ENCODE data around the gene ZBTB5. TPM values are rescaled to one million over a fixed set of nuclear protein-coding genes. Genes with fewer than 3 reads are reported as not detected.
"Not testable (repeated sequence)": the region's sequence is repeated elsewhere in the genome, so short reads cannot be mapped to it uniquely, and the experiment has no call there.

The ZBTB5 gene
- total and polyA plus RNA-seq, 4 donors = 16.2 to 20.8 (median 20.0) TPM

DNA sequence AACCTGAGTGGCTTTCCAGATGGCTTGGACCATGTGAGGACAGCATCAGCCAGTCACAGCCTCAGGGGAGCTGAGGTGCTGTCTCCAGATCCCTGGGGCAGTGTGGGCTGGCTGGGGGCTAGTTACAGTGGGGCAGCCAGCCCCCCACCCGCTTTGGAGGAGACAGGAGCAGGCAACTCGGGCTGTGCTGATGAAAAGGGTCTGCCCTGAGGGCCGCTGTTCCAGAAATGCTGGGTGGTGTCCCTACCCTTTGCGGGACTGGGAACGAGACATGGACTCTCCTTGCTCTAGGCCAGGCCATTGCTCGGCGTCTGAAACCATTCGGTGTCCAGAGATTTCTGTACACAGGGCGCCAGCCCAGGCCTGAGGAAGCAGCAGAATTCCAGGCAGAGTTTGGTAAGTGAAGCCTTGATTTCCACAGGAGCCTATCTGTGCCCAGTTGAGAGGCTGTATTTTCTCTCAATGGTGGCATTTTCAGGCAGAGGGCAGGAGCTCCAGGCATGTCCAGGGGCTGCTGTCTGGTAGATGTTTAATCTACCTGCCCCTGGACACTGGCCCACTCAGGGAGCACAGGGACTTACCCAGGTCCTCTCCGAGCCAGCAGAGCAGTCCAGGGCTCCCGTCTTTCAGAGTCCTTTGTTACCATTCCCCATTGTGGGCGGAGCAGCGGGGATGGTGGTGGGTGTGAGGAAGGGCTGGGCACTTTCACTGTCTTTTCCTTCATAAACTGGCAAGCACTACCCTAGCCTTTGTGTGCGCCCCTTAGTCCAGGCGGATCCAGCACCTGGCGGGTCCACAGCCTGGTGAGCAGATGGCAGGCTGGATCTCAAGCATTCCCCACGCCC, 35.6 kb downstream of the ZBTB5 start:
- Histone ChIP-seq H3K4me1 (ENCODE audit: control insufficient read depth, insufficient read depth, low read length) (peaks cover 50% of the 10 kb centered on the region), H3K36me3 (ENCODE audit: control insufficient read depth, insufficient read depth, low read length) (peaks cover 76% of the 10 kb centered on the region)
- WGBS (ENCODE audit: insufficient coverage) = 91% methylated on average over 13 of the region's 17 CpGs

DNA sequence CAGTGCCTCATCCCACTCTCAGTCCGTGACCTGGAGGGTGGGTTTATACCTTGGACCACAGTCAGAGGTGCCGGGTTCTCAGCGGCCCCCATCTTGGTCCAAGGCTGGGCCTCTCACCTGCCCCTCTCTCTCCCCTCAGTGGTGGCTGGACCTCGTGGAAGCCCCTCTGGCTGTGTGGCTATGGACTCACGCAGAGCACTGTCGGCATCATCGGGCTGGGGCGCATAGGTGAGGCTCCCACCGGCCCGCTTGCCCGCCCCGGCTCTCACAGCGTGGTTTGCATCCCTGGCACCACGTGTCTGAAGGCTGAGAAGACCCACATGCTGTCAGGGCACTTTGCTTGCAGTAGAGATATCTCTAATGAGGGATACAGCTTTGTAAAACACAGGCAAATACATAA, 36.9 kb downstream of the ZBTB5 start:
- peaks cover 52% of the 10 kb centered on the region for H3K4me1 ChIP-seq (ENCODE audit: control insufficient read depth, insufficient read depth, low read length)
- H3K9me3 ChIP-seq (ENCODE audit: control insufficient read depth, insufficient read depth, low read length) = no peaks in the 10 kb centered on the region
- no peak overlapping the region for H3K27ac ChIP-seq (ENCODE audit: low read depth, low read length)
- 97% methylated on average over 8 of the region's 14 CpGs for WGBS (ENCODE audit: insufficient coverage)
- no peaks in the 10 kb centered on the region for H3K27me3 ChIP-seq (ENCODE audit: control insufficient read depth, insufficient read depth, low read length)
- H3K36me3 ChIP-seq (ENCODE audit: control insufficient read depth, insufficient read depth, low read length) = peaks cover 81% of the 10 kb centered on the region
- DNase-seq (ENCODE audit: low read depth in 4 of 6, low spot score in 6 of 6) = no peak
- H3K4me3 ChIP-seq (ENCODE audit: low read depth, low read length) = no peak overlapping the region

More for the DNA sequence above, 35.6 kb downstream of the ZBTB5 start:
- H3K27ac ChIP-seq (ENCODE audit: low read depth, low read length) = no peak overlapping the region
- H3K9me3 ChIP-seq (ENCODE audit: control insufficient read depth, insufficient read depth, low read length) = no peaks in the 10 kb centered on the region
- no peak overlapping the region for H3K4me3 ChIP-seq (ENCODE audit: low read depth, low read length)
- H3K27me3 ChIP-seq (ENCODE audit: control insufficient read depth, insufficient read depth, low read length) = no peaks in the 10 kb centered on the region
- no peak for DNase-seq (ENCODE audit: low read depth in 4 of 6, low spot score in 6 of 6)

DNA sequence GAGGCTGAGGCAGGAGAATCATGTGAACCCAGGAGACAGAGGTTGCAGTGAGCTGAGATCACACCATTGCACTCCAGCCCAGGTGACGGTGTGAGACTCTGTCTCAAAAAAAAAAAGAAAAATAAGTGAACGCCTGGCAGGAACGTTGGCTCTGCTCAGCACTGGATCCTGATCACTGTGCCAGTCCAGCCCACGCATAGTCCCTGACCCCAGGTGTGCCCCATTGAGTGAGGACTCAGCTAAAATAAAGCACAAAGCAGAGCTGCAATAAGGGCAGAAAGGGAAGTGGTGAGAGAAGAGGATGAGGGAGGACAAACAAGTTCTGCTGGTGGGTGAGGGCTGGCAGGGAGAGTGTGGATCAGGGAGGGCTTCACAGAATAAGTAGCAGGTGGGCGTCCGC, 38.4 kb downstream of the ZBTB5 start:
- peaks cover 48% of the 10 kb centered on the region for H3K4me1 ChIP-seq (ENCODE audit: control insufficient read depth, insufficient read depth, low read length)
- no peaks in the 10 kb centered on the region for H3K9me3 ChIP-seq (ENCODE audit: control insufficient read depth, insufficient read depth, low read length)
- H3K4me3 ChIP-seq (ENCODE audit: low read depth, low read length) = no peak overlapping the region
- no peaks in the 10 kb centered on the region for H3K27me3 ChIP-seq (ENCODE audit: control insufficient read depth, insufficient read depth, low read length)
- peaks cover 74% of the 10 kb centered on the region for H3K36me3 ChIP-seq (ENCODE audit: control insufficient read depth, insufficient read depth, low read length)
- no peak for DNase-seq (ENCODE audit: low read depth in 4 of 6, low spot score in 6 of 6)
- WGBS (ENCODE audit: insufficient coverage) = 94% methylated on average over 5 of the region's 6 CpGs
- H3K27ac ChIP-seq (ENCODE audit: low read depth, low read length) = no peak overlapping the region

DNA sequence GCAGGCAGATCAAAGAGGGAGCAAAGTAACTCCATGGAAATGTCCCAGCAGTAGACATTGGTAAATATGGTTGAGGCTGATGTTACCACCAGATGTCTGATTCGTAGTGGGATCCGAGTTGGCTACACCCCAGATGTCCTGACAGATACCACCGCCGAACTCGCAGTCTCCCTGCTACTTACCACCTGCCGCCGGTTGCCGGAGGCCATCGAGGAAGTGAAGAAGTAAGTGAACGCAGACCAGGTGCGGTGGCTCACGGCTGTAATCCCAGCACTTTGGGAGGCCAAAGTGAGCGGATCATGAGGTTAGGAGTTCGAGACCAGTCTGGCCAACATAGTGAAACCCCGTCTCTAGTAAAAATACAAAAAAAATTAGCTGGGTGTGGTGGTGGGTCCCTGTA, 38.8 kb downstream of the ZBTB5 start:
- Histone ChIP-seq H3K36me3 (ENCODE audit: control insufficient read depth, insufficient read depth, low read length) (peaks cover 71% of the 10 kb centered on the region), H3K4me1 (ENCODE audit: control insufficient read depth, insufficient read depth, low read length) (peaks cover 48% of the 10 kb centered on the region)
- DNase-seq (ENCODE audit: low read depth in 4 of 6, low spot score in 6 of 6); H3K4me3 ChIP-seq (ENCODE audit: low read depth, low read length); H3K27me3 ChIP-seq (ENCODE audit: control insufficient read depth, insufficient read depth, low read length); H3K9me3 ChIP-seq (ENCODE audit: control insufficient read depth, insufficient read depth, low read length); H3K27ac ChIP-seq (ENCODE audit: low read depth, low read length): not testable (repeated sequence)
- WGBS (ENCODE audit: insufficient coverage) = 96% methylated on average over 7 of the region's 15 CpGs

DNA sequence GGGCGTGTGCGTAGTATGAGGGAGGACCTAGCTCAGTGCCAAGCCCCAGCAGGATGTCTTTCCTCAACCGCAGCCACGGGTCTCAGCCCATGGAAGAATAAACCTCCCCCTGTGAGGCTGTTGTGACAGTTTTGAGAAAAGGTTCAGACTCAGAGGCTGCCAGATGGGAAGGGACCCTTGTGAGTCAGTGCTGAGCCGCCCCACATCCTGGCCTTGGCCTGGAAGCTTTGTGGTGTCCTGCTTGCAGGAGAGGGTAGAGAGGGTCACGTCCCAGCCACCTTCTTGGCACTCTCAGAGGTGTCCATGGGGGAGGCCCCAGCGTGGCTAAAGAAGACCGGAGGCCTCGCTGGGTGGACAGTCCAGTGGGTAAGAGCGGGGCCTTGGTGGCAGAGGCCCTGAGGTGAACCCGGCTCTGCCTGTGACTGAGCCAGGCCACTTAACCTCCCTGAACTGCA, 39.9 kb downstream of the ZBTB5 start:
- Histone ChIP-seq H3K27me3 (ENCODE audit: control insufficient read depth, insufficient read depth, low read length) (no peaks in the 10 kb centered on the region), H3K9me3 (ENCODE audit: control insufficient read depth, insufficient read depth, low read length) (no peaks in the 10 kb centered on the region), H3K4me1 (ENCODE audit: control insufficient read depth, insufficient read depth, low read length) (peaks cover 38% of the 10 kb centered on the region), H3K27ac (ENCODE audit: low read depth, low read length) (peak overlapping the region; percentile 10), H3K36me3 (ENCODE audit: control insufficient read depth, insufficient read depth, low read length) (peaks cover 61% of the 10 kb centered on the region), H3K4me3 (ENCODE audit: low read depth, low read length) (no peak overlapping the region)
- WGBS (ENCODE audit: insufficient coverage) = 87% methylated on average over 7 of the region's 11 CpGs
- DNase-seq (ENCODE audit: low read depth in 4 of 6, low spot score in 6 of 6) = peak in 1 of 6 donors; percentile 29

DNA sequence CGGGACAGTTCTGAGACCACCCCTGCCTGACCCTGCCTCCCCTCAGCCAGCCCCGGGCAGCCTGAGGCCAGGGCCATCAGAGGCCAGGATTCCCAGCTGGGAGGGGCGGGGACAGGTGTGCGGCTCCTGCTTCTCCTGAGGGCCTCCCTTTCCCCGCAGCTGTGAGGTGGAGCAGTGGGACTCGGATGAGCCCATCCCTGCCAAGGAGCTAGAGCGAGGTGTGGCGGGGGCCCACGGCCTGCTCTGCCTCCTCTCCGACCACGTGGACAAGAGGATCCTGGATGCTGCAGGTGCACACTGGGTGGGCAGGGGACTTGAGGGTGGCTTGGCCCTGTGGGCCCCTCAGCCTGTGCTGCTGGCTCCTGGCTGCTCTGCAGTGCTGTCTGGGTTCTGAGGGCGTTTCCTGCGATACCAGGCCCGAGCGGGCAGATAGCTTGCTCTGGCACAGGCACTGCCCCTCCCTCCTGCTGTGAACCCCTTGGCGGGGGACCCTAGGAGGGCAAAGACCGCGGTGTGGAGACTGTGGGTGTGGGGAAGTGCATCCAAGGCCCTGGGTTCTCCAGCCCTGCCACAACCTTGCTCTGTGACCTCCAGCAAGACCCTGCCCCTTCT, 40.5 kb downstream of the ZBTB5 start:
- Histone ChIP-seq H3K36me3 (ENCODE audit: control insufficient read depth, insufficient read depth, low read length) (peaks cover 55% of the 10 kb centered on the region), H3K9me3 (ENCODE audit: control insufficient read depth, insufficient read depth, low read length) (no peaks in the 10 kb centered on the region), H3K4me1 (ENCODE audit: control insufficient read depth, insufficient read depth, low read length) (peaks cover 33% of the 10 kb centered on the region), H3K4me3 (ENCODE audit: low read depth, low read length) (no peak overlapping the region), H3K27me3 (ENCODE audit: control insufficient read depth, insufficient read depth, low read length) (no peaks in the 10 kb centered on the region), H3K27ac (ENCODE audit: low read depth, low read length) (no peak overlapping the region)
- WGBS (ENCODE audit: insufficient coverage) = 84% methylated on average over 16 of the region's 18 CpGs
- DNase-seq (ENCODE audit: low read depth in 4 of 6, low spot score in 6 of 6) = no peak

DNA sequence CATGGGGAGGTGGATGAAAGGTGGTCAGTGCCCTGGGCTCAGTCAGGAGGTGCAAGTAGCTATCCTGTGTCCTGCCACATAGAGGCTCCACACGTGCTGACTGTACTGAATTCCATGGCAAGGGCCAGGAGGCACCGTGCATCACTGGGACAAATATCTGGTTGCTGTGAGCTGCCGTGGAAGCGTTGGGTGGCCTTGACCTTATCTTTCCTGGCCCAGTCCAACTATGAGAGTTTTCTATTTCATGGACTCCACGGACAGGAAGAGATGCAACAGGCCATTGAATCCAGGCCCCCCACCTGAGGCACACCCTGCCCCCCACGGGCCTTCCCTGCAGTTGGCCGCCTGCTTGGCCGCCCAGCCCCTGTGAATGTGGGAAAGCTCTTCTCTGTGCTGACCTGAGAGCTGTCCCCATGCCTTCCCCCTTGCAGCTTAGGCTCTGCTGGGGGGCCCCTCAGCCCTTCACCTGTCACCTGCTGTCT, 41.0 kb downstream of the ZBTB5 start:
- Histone ChIP-seq H3K9me3 (ENCODE audit: control insufficient read depth, insufficient read depth, low read length) (no peaks in the 10 kb centered on the region), H3K27me3 (ENCODE audit: control insufficient read depth, insufficient read depth, low read length) (no peaks in the 10 kb centered on the region), H3K27ac (ENCODE audit: low read depth, low read length) (no peak overlapping the region), H3K4me3 (ENCODE audit: low read depth, low read length) (no peak overlapping the region), H3K4me1 (ENCODE audit: control insufficient read depth, insufficient read depth, low read length) (peaks cover 32% of the 10 kb centered on the region), H3K36me3 (ENCODE audit: control insufficient read depth, insufficient read depth, low read length) (peaks cover 50% of the 10 kb centered on the region)
- WGBS (ENCODE audit: insufficient coverage) = 75% methylated on average over 8 of the region's 8 CpGs
- no peak for DNase-seq (ENCODE audit: low read depth in 4 of 6, low spot score in 6 of 6)

DNA sequence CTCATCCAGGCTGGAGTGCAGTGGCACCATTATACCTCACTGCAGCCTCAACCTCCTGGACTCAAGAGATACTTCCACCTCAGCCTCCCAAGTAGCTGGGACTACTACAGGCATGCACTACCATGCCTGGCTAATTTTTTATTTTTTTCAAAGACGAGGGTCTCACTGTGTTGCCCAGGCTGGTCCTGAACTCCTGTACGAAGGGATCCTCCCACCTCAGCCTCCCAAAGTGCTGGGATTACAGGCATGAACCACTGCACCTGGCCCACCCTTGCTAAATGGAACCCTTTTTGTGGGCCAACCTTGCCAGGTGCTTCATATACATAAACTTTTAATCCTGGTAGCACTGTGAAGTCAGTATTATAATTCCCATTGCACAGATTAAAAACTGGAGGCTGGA, 41.7 kb downstream of the ZBTB5 start:
- DNase-seq (ENCODE audit: low read depth in 4 of 6, low spot score in 6 of 6) = no peak
- 50% methylated on average over 1 of the region's 2 CpGs for WGBS (ENCODE audit: insufficient coverage)
- Histone ChIP-seq H3K4me3 (ENCODE audit: low read depth, low read length) (peak overlapping the region; percentile 90), H3K27ac (ENCODE audit: low read depth, low read length) (no peak overlapping the region), H3K27me3 (ENCODE audit: control insufficient read depth, insufficient read depth, low read length) (no peaks in the 10 kb centered on the region), H3K36me3 (ENCODE audit: control insufficient read depth, insufficient read depth, low read length) (peaks cover 43% of the 10 kb centered on the region), H3K4me1 (ENCODE audit: control insufficient read depth, insufficient read depth, low read length) (peaks cover 32% of the 10 kb centered on the region), H3K9me3 (ENCODE audit: control insufficient read depth, insufficient read depth, low read length) (no peaks in the 10 kb centered on the region)

DNA sequence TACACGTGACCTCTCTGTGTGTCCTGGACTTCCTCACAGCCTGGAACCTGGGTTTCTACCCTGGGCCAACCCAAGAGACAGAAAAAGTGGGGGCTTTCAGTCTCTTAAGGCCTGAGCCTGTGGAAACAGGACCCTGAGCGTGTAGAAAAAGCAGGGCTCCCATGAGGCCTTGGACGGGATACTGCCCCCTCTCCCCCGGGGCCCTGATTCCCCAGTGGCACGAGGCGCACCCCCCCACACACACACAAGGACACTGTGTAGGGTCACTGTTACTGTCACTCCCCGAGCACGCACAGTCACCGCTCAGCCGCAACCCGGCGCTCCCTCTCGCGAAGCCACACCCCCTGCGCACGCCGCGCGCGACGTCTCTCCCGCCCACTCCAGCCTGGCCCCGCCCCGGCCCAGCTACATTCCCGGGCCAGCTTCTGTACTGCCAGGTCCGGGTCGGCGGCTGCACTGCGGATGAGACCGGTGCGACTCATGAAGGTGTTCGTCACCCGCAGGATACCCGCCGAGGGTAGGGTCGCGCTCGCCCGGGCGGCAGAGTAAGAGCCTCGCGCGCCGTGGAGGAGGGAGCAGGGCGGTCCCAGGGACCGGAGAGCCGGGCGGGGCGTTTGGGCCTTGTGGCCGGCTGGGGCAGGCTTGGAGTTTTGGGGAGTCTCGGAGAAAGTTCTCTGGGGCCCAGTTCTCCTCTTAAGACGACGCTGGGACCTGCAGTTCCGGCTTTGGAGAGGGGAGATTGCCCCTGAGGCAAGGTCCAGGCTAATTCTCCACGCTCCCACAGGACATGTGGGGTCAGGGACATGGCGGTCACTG, 42.8 kb downstream of the ZBTB5 start, which contains the start of gene GRHPR:
GRHPR (plus strand) TSS at position 408 of the 816 bp plus-strand sequence; CDS start at position 463, 55 bp downstream.
- Histone ChIP-seq H3K27ac (ENCODE audit: low read depth, low read length) (peak within 1 kb of the TSS; percentile 88), H3K4me3 (ENCODE audit: low read depth, low read length) (peak within 1 kb of the TSS; percentile 90), H3K27me3 (ENCODE audit: control insufficient read depth, insufficient read depth, low read length) (no peaks in the 10 kb centered on the region), H3K36me3 (ENCODE audit: control insufficient read depth, insufficient read depth, low read length) (peaks cover 32% of the 10 kb centered on the region), H3K4me1 (ENCODE audit: control insufficient read depth, insufficient read depth, low read length) (peaks cover 32% of the 10 kb centered on the region), H3K9me3 (ENCODE audit: control insufficient read depth, insufficient read depth, low read length) (no peaks in the 10 kb centered on the region)
- under 1% methylated on average over 54 of the region's 56 CpGs for WGBS (ENCODE audit: insufficient coverage)
- peak; percentile 61 to 95 (median 71) for DNase-seq (ENCODE audit: low read depth in 4 of 6, low spot score in 6 of 6)
